ENCODE measurements around the gene FANCM.

GRCh38 chr14:45118594-45118993 is 17.1 kb upstream of the FANCM start:
- TF ChIP-seq CTCF (IDR thresholded peaks at IDR 0.05) (no peak), POLR2A (IDR thresholded peaks at IDR 0.05) (no peak)

All from testis (tissue), 2 donors.